Subcutaneous abdominal adipose tissue (tissue), 5 donors: ENCODE data around the gene UMAD1.
"Not testable (repeated sequence)": the region's sequence is repeated elsewhere in the genome, so short reads cannot be mapped to it uniquely, and the experiment has no call there.

Experiments
- H3K27ac ChIP-seq: one replicate; pipeline ENCODE4 v1.7.0; 2013; ENCODE audit warnings: low read depth, mild to moderate bottlenecking, inconsistent platforms, low read length, moderate library complexity
- H3K27me3 ChIP-seq, 5 donors: one replicate each; pipeline ENCODE4 v1.7.0; 2013; ENCODE audit warnings: low read length in 5 of 5, inconsistent platforms in 1 of 5; ENCODE audit not compliant: control insufficient read depth in 5 of 5, insufficient read depth in 4 of 5
- H3K36me3 ChIP-seq, 5 donors: one replicate each; pipeline ENCODE4 v1.7.0; 2013; ENCODE audit warnings: low read length in 5 of 5; ENCODE audit not compliant: control insufficient read depth in 5 of 5, insufficient read depth in 5 of 5
- H3K4me1 ChIP-seq, 5 donors: one replicate each; pipeline ENCODE4 v1.7.0; 2013; ENCODE audit warnings: low read length in 5 of 5, mild to moderate bottlenecking in 3 of 5, moderate library complexity in 1 of 5; ENCODE audit not compliant: control insufficient read depth in 5 of 5, insufficient read depth in 5 of 5
- H3K4me3 ChIP-seq, 5 donors: one replicate each; pipeline ENCODE4 v1.7.0; 2013; ENCODE audit warnings: low read length in 5 of 5, low read depth in 1 of 5
- H3K9ac ChIP-seq, 5 donors: one replicate each; pipeline ENCODE4 v1.7.0; 2013; ENCODE audit warnings: low read length in 5 of 5, mild to moderate bottlenecking in 4 of 5, moderate library complexity in 3 of 5
- H3K9me3 ChIP-seq, 5 donors: one replicate each; pipeline ENCODE4 v1.7.0; 2013; ENCODE audit warnings: low read length in 5 of 5; ENCODE audit not compliant: control insufficient read depth in 5 of 5
- donor health status: healthy.
- donor health status: healthy.
- donor health status: healthy.
- donor health status: healthy.
- donor health status: healthy.

UMAD1 gene

DNA sequence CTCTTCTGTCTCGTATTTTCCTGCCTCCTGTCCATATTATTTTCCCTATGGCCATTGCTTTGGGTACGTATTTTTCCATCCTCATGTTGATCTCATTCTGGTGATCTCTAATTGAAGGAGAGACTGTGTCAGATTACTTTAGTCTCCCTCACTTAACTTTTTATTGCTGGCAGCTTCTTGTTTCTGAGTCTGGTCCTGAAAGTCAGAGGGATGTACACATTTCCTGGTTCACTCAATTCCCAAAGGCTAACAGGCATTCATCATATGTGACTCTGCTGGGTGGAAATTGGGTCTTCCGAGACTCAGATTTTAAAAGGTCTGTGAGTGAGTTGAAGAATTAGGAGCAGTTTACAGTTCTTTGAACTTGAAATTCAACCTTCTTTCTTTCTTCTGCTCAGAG lies 10.9 kb downstream of the UMAD1 start:
- Histone ChIP-seq H3K4me3 (no peak overlapping the region), H3K27ac (no peak overlapping the region), H3K27me3 (no peaks in the 10 kb centered on the region), H3K9me3 (no peaks in the 10 kb centered on the region), H3K4me1 (peaks cover 0 to 7% (median 0%) of the 10 kb centered on the region in 5 donors), H3K36me3 (no peaks in the 10 kb centered on the region), H3K9ac (no peak overlapping the region)

DNA sequence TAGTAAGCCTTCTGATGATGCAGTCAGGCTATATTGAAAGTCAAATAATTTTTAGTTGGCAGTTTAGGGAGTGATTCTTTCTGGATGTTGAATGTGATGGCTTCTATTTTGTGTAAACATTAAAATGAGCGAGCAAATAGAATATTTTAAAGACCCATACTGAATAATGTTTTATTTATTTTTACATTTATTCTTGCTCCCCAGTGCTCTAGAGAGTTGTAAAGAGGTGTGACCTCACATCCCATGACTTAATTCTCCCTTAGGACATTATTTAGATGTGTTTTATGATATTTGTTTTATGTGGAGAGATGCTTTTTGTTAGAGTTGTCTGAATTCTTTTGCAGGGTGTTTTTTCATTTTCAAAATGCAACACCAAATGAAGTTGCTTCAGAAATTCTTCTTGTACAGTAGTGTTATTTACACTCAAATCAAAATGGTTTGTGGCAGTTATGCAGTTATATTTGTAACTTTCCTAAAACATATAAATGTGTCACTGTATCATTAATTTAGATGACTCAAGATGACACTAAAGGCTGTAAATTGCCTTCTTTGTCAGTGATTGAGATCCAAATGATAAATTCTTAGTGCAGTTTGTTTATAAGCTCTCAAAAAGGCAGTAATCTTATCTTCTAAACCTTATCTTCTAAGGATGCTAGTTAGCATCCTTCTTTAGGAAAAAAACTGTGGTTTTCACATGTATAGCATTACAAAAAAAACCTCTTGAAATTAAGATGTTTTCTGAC lies 12.4 kb downstream of the UMAD1 start:
- Histone ChIP-seq H3K4me1 (peaks cover 0 to 7% (median 0%) of the 10 kb centered on the region in 5 donors), H3K27me3 (no peaks in the 10 kb centered on the region), H3K27ac (no peak overlapping the region), H3K36me3 (no peaks in the 10 kb centered on the region), H3K9me3 (no peaks in the 10 kb centered on the region), H3K4me3 (no peak overlapping the region), H3K9ac (no peak overlapping the region)

DNA sequence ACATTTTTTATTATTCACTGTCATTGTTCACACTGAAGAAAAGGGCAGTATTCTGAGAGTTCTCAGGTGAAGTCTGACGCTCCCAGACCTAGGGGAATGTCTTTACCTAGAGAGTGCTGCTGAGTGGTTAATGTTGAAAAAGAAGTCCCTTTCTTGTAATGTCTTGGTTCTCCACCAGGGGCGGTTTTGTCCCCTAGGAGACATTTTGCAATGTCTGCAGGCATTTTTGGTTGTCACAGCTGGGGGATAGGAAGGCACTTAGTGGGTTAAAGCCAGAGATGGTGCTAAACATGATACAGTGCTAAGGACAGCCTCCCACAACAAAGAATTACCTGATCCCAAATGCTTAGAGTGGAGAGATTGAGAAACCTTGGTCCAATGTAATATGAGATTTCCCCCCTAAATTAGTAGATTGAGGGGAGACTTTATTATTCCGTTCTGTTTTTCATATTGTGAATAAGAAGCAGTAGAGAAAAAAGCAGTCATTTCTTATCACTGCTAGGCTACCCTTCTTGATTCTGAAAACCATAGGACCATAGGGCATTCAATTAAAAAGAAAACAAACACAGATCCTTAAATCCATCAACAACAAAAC lies 13.1 kb downstream of the UMAD1 start:
- Histone ChIP-seq H3K4me3 (no peak overlapping the region), H3K27me3 (no peaks in the 10 kb centered on the region), H3K4me1 (peaks cover 0 to 7% (median 0%) of the 10 kb centered on the region in 5 donors), H3K27ac (no peak overlapping the region), H3K9ac (no peak overlapping the region), H3K36me3 (no peaks in the 10 kb centered on the region), H3K9me3 (no peaks in the 10 kb centered on the region)

DNA sequence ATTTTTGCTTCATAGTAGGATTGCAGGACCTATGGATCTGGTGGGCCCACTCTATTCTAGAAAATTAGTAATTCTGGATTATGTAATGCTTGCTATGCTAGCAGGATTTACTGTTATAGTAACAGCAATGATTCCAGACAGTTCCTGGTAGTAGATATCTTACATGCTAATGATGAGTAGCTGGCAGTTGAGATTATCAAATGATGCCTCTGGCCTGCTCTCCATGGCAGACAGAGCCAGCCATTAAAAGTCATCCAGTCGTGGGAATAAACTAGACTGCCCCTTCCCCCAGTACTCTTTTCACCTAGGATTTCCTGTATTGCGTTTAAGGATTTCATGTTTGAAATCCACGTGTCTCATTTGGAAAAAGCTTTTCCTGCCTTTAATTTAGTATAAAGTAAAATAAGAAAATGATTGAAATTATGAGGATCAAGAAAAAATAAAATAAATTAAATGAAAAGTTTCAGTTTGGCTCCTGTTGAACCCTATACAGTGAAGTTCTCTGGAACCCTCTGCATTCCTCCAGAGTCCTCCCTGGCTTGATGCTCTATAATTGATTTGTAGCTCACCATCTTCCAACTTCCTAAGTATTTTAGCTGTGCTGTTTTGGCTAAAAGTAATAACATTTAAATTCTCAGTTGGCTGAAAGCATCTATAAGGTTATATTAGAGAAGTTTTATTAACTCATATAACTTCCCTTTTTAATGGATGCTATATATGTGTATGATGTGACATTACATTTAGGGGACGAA lies 14.6 kb downstream of the UMAD1 start:
- H3K4me1 ChIP-seq: peaks cover 0 to 7% (median 0%) of the 10 kb centered on the region in 5 donors

DNA sequence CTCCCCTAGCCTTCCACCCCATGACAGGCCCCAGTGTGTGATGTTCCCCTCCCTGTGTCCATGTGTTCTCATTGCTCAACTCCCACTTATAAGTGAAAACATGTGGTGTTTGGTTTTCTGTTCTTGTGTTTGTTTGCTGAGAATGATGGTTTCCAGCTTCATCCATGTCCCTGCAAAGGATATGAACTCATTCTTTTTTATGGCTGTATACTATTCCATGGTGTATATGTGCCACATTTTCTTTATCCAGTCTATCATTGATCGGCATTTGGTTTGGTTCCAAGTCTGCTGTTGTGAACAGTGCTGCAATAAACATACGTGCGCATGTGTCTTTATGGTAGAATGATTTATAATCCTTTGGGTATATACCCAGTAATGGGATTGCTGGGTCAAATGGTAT lies 15.9 kb downstream of the UMAD1 start:
- not testable (repeated sequence) for H3K9me3 ChIP-seq, H3K4me1 ChIP-seq, H3K9ac ChIP-seq, H3K27ac ChIP-seq, H3K27me3 ChIP-seq, H3K36me3 ChIP-seq, H3K4me3 ChIP-seq

More for the DNA sequence above, 14.6 kb downstream of the UMAD1 start:
- no peaks in the 10 kb centered on the region for H3K9me3 ChIP-seq
- no peak overlapping the region for H3K9ac ChIP-seq
- no peaks in the 10 kb centered on the region for H3K27me3 ChIP-seq
- no peak overlapping the region for H3K4me3 ChIP-seq
- H3K27ac ChIP-seq: no peak overlapping the region
- H3K36me3 ChIP-seq: no peaks in the 10 kb centered on the region

DNA sequence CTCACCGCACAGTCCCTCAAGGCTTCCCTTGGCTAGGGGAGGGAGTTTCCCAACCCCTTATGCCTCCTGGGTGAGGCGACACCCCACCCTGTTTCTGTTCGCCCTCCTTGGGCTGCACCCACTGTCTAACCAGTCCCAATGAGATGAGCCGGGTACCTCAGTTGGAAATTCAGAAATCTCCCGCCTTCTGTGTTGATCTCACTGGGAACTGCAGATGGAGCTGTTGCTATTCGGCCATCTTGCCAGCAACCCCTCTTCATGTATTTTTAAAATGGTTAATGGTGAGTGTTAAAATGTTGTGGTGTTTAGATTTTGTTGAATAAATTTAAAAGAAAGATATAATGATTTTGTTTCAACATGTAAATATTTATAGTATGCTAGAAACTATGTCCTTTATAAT lies 22.0 kb downstream of the UMAD1 start:
- H3K27me3 ChIP-seq: no peaks in the 10 kb centered on the region
- H3K9ac ChIP-seq: no peak overlapping the region

DNA sequence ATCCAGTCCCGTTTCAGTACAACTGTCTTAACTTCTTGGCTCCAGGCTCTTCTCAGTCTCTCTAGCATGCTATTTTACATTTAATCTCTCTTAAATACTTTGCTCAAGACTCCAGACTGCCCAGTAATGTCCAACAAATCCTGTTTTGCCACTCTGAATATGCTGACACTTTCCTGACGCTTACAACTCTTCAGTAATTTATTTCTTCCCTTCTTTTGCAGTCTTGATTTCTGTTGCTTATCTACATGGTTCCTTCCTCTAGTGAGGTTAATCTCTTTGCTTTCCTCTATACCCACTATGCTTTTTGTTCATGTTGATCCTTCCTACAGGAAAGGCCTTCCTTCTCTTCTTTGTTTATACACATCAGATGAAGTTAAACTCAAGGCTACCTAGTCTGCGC lies 23.7 kb downstream of the UMAD1 start:
- Histone ChIP-seq H3K36me3 (no peaks in the 10 kb centered on the region), H3K4me3 (no peak overlapping the region), H3K4me1 (no peaks in the 10 kb centered on the region), H3K27me3 (no peaks in the 10 kb centered on the region), H3K9me3 (no peaks in the 10 kb centered on the region), H3K9ac (no peak overlapping the region), H3K27ac (peak overlapping the region; percentile 2)

More for the DNA sequence above, 22.0 kb downstream of the UMAD1 start:
- Histone ChIP-seq H3K4me1 (no peaks in the 10 kb centered on the region), H3K36me3 (no peaks in the 10 kb centered on the region), H3K4me3 (peak overlapping the region in 2 of 5 donors; percentile 35 to 36), H3K27ac (no peak overlapping the region), H3K9me3 (no peaks in the 10 kb centered on the region)

DNA sequence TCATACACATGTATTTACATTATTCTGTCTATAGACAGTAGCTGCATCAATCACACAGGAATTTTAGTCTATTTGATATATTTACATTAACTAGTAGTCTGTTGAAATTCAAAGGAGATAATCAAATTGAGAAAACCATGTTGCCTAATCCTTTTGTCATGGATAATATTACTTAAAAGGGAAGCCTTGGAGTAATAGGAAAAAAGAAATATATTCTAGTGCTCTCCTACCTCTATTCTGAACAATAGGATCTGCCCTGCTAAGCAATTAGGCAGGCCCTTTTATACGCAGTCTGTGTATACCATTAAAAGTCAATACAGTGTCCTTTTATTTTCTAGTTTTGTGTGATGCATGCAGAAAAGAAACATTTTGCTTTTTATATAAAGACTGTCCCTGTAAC lies 24.5 kb downstream of the UMAD1 start:
- no peaks in the 10 kb centered on the region for H3K9me3 ChIP-seq
- H3K9ac ChIP-seq: no peak overlapping the region

DNA sequence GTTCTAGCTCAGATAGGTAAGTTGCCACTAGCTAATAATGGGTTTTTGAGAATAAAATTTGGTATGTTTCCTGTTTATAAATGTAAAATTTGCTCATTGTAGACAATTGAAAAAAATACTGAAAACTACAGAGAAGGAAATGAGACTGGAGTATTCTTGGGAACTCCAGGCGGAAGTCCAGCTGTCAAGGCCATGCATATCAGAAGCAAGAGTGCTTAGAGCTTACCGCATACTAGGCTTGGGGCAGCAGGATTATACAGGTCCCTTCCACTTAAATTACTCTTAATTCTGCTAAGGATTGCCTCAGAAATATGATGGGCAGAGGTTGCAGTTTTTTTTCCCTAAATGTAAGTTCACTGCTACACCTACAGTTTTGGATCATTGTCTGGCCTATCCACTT lies 26.6 kb downstream of the UMAD1 start:
- Histone ChIP-seq H3K9me3 (no peaks in the 10 kb centered on the region), H3K27me3 (no peaks in the 10 kb centered on the region), H3K4me1 (peaks cover 0 to 2% (median 0%) of the 10 kb centered on the region in 5 donors), H3K36me3 (no peaks in the 10 kb centered on the region), H3K9ac (no peak overlapping the region), H3K27ac (no peak overlapping the region), H3K4me3 (no peak overlapping the region)

More for the DNA sequence above, 24.5 kb downstream of the UMAD1 start:
- Histone ChIP-seq H3K27me3 (no peaks in the 10 kb centered on the region), H3K4me3 (no peak overlapping the region), H3K27ac (no peak overlapping the region), H3K4me1 (no peaks in the 10 kb centered on the region), H3K36me3 (no peaks in the 10 kb centered on the region)

DNA sequence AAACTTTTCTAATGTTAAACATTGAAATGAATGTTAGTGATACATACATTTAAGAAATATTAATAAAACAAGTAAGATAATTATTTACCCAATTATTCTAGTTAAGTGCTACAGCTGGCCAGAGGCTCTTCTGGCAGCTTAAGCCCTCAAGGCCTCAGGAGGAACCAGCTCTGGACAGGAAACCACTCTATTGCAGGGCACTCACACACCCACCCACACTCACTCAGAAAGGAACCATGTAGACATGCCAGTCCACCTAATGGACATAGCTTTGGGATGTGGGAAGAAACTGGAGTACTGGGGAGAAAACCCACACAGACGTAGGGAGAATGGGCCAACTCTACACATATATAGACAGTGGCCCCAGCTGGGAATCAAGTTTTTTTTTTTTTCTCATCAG lies 28.2 kb downstream of the UMAD1 start:
- Histone ChIP-seq H3K9me3 (no peaks in the 10 kb centered on the region), H3K4me1 (peaks cover 0 to 2% (median 0%) of the 10 kb centered on the region in 5 donors), H3K27me3 (no peaks in the 10 kb centered on the region), H3K4me3 (no peak overlapping the region), H3K36me3 (no peaks in the 10 kb centered on the region), H3K9ac (no peak overlapping the region), H3K27ac (no peak overlapping the region)
